ENCODE measurements around the gene ARHGEF16.

Gene ARHGEF16

GRCh38 chr1:3510956-3511250, 56.4 kb downstream of the ARHGEF16 start:
- Histone ChIP-seq H3K9me3 (ENCODE audit: control insufficient read depth, low read length) (no peaks in the 10 kb centered on the region), H3K4me2 (ENCODE audit: low read length) (no peak overlapping the region), H3K4me3 (ENCODE audit: low read depth, low read length) (no peak overlapping the region), H3K79me2 (no peaks in the 10 kb centered on the region), H2AFZ (no peak overlapping the region), H3K36me3 (ENCODE audit: control insufficient read depth, insufficient read depth, low read length) (no peaks in the 10 kb centered on the region), H3K27me3 (ENCODE audit: control insufficient read depth, insufficient read depth, low read length) (no peaks in the 10 kb centered on the region), H3K9ac (no peak overlapping the region), H3K27ac (no peak overlapping the region), H3K4me1 (no peaks in the 10 kb centered on the region)
- TF ChIP-seq CTCF (IDR thresholded peaks at IDR 0.05) = no peak

GRCh38 chr1:3511306-3511705, 56.8 kb downstream of the ARHGEF16 start:
- no peak for TF ChIP-seq CTCF (IDR thresholded peaks at IDR 0.05)

GRCh38 chr1:3511856-3512255, 57.4 kb downstream of the ARHGEF16 start:
- TF ChIP-seq CTCF (IDR thresholded peaks at IDR 0.05) = no peak
- H3K4me2 ChIP-seq (ENCODE audit: low read length) = no peak overlapping the region
- no peaks in the 10 kb centered on the region for H3K79me2 ChIP-seq
- H3K9me3 ChIP-seq (ENCODE audit: control insufficient read depth, low read length) = no peaks in the 10 kb centered on the region
- H3K4me1 ChIP-seq = no peaks in the 10 kb centered on the region
- no peak overlapping the region for H2AFZ ChIP-seq
- no peaks in the 10 kb centered on the region for H3K36me3 ChIP-seq (ENCODE audit: control insufficient read depth, insufficient read depth, low read length)
- no peaks in the 10 kb centered on the region for H3K27me3 ChIP-seq (ENCODE audit: control insufficient read depth, insufficient read depth, low read length)
- H3K27ac ChIP-seq = no peak overlapping the region
- no peak overlapping the region for H3K9ac ChIP-seq
- H3K4me3 ChIP-seq (ENCODE audit: low read depth, low read length) = no peak overlapping the region

More at GRCh38 chr1:3511306-3511705, 56.8 kb downstream of the ARHGEF16 start:
- Histone ChIP-seq H3K4me2 (ENCODE audit: low read length) (no peak overlapping the region), H2AFZ (no peak overlapping the region), H3K9ac (no peak overlapping the region), H3K9me3 (ENCODE audit: control insufficient read depth, low read length) (no peaks in the 10 kb centered on the region), H3K27ac (no peak overlapping the region), H3K27me3 (ENCODE audit: control insufficient read depth, insufficient read depth, low read length) (no peaks in the 10 kb centered on the region), H3K79me2 (no peaks in the 10 kb centered on the region), H3K4me3 (ENCODE audit: low read depth, low read length) (no peak overlapping the region), H3K4me1 (no peaks in the 10 kb centered on the region), H3K36me3 (ENCODE audit: control insufficient read depth, insufficient read depth, low read length) (no peaks in the 10 kb centered on the region)

DNA sequence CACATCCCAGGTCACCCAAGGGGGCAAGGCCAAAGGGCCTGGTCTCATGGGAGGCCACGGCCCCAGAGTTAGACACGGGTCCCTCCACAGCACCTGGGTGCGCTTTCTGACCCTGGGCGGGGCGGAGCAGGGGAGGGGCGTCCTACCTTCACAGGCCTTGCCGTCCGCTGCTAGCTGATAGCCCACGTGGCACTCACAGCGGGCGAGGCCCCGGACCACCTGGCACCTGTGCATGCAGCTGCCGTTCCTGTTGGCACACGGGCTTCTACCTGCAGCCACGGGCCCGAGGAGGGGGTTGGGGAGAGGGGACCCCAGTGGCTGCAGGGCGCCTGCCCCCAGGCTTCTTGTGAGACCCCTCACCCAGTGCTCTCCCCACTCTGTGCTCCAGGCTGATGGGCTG, 59.9 kb downstream of the ARHGEF16 start:
- H3K36me3 ChIP-seq (ENCODE audit: control insufficient read depth, insufficient read depth, low read length) = no peaks in the 10 kb centered on the region
- TF ChIP-seq CTCF (IDR thresholded peaks at IDR 0.05) = no peak
- H3K9me3 ChIP-seq (ENCODE audit: control insufficient read depth, low read length) = no peaks in the 10 kb centered on the region
- H3K27me3 ChIP-seq (ENCODE audit: control insufficient read depth, insufficient read depth, low read length) = no peaks in the 10 kb centered on the region
- H2AFZ ChIP-seq = no peak overlapping the region
- H3K79me2 ChIP-seq = no peaks in the 10 kb centered on the region
- no peak overlapping the region for H3K27ac ChIP-seq
- H3K4me2 ChIP-seq (ENCODE audit: low read length) = no peak overlapping the region
- H3K4me3 ChIP-seq (ENCODE audit: low read depth, low read length) = no peak overlapping the region
- no peaks in the 10 kb centered on the region for H3K4me1 ChIP-seq
- H3K9ac ChIP-seq = no peak overlapping the region

- no peak for TF ChIP-seq CTCF (IDR thresholded peaks at IDR 0.05)
- Histone ChIP-seq H3K9me3 (ENCODE audit: control insufficient read depth, low read length) (no peaks in the 10 kb centered on the region), H3K4me2 (ENCODE audit: low read length) (no peak overlapping the region), H3K79me2 (no peaks in the 10 kb centered on the region), H3K36me3 (ENCODE audit: control insufficient read depth, insufficient read depth, low read length) (no peaks in the 10 kb centered on the region), H3K4me3 (ENCODE audit: low read depth, low read length) (no peak overlapping the region), H3K27me3 (ENCODE audit: control insufficient read depth, insufficient read depth, low read length) (no peaks in the 10 kb centered on the region), H3K27ac (no peak overlapping the region), H3K4me1 (no peaks in the 10 kb centered on the region), H2AFZ (no peak overlapping the region), H3K9ac (no peak overlapping the region)
Observed at GRCh38 chr1:3515272-3515671, 60.8 kb downstream of the ARHGEF16 start.
